GM18870 (cell line): Measurements from ENCODE around the gene BSN.

Experiments
- ATAC-seq: cut with Tn5 transposase; IDR thresholded peaks from one replicate; pipeline ENCODE4 v1.9.1; 2021; ENCODE audit warnings: moderate library complexity; ENCODE audit not compliant: unreplicated experiment

The BSN gene, protein sequence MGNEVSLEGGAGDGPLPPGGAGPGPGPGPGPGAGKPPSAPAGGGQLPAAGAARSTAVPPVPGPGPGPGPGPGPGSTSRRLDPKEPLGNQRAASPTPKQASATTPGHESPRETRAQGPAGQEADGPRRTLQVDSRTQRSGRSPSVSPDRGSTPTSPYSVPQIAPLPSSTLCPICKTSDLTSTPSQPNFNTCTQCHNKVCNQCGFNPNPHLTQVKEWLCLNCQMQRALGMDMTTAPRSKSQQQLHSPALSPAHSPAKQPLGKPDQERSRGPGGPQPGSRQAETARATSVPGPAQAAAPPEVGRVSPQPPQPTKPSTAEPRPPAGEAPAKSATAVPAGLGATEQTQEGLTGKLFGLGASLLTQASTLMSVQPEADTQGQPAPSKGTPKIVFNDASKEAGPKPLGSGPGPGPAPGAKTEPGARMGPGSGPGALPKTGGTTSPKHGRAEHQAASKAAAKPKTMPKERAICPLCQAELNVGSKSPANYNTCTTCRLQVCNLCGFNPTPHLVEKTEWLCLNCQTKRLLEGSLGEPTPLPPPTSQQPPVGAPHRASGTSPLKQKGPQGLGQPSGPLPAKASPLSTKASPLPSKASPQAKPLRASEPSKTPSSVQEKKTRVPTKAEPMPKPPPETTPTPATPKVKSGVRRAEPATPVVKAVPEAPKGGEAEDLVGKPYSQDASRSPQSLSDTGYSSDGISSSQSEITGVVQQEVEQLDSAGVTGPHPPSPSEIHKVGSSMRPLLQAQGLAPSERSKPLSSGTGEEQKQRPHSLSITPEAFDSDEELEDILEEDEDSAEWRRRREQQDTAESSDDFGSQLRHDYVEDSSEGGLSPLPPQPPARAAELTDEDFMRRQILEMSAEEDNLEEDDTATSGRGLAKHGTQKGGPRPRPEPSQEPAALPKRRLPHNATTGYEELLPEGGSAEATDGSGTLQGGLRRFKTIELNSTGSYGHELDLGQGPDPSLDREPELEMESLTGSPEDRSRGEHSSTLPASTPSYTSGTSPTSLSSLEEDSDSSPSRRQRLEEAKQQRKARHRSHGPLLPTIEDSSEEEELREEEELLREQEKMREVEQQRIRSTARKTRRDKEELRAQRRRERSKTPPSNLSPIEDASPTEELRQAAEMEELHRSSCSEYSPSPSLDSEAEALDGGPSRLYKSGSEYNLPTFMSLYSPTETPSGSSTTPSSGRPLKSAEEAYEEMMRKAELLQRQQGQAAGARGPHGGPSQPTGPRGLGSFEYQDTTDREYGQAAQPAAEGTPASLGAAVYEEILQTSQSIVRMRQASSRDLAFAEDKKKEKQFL (N-terminal part only)

DNA sequence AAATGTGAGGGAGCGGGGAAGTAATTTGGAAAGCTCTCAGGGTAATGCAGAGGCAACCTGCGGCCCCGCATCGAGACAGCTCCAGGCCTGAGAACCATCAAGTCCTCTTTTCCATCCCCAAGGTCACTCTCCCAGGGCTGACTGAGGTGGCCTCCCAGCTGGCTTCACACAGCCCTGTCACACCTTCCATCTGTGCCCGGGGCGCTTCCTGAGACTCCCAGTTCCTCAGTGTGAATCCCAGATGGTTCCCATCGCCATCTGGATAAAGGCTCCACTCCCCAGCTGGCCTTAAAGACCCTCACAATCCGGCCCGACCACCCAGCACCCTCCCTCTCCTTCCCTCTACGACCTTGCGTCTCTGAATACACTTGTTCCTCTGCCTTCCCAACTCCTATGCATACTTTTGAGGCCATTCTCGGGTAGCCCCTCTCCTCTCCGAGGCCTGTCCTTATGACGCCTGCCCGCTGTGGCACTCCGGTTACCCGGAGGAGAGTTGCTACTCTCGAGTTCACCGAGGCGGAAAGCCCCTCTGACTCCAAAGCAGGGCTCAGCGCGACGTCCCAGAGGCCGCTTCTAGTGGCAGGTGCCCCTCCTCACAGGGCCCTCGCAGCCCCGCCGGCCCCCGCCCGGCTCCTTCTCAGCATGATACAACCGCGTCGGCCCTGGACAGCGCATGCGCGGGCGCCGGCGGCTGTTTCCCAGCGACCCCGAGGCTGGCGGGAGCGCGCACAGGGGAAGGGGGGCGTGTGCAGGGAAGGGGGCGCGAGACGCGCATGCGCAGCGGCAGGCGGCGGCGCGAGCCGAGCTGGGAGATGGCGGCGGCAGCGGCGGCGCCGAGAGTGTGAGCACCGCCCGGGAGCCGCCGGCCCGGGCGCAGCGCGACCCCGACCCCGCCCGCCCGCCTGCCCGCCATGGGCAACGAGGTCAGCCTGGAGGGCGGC, at the start of gene BSN:
BSN (plus strand) TSS at position 786 of the 941 bp plus-strand sequence; CDS start at position 912, 126 bp downstream.
- peak; percentile 56 for ATAC-seq

DNA sequence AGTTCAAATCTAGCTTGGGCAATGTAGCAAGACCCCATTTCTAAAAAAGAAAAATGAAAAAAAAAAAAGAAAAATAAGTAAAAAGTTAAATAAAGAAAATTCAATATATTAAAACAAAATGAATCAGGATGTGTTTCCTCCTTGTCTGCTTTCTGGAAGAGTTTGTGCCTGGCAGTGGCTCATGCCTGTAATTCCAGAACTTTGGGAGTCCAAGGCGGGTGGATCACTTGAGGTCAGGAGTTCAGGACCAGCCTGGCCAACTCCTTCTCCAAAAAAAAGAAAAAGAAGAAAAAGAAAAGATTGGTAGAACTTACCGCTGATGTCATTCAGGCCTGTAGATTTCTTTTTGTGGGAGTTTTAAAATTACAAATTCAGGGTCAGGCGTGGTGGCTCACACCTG, 47.4 kb upstream of the BSN start:
- no peak for ATAC-seq

DNA sequence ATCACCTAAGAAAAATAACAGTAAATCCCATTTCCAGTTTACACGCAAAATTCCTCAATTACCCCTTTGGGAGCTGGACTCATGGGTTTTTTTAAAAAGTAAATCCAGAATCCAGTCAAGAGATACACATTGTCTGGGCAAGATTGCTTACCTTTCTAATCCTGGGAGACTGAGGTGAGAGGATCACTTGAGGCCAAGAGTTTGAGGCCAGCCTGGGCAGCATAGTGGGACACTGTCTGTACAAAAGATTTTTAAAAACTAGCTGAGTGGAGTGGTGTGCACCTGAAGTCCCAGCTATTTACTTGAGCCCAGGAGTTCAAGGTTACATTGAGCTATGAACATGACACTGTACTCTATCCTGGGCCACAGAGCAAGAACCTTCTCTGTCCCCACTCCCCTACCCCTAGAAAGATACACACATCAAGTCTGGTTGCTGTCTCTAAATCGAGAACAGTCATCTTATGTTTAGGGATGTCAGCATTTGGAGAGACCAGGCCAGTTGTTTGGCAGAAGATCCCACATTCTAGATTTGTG, 45.2 kb upstream of the BSN start:
- no peak for ATAC-seq

DNA sequence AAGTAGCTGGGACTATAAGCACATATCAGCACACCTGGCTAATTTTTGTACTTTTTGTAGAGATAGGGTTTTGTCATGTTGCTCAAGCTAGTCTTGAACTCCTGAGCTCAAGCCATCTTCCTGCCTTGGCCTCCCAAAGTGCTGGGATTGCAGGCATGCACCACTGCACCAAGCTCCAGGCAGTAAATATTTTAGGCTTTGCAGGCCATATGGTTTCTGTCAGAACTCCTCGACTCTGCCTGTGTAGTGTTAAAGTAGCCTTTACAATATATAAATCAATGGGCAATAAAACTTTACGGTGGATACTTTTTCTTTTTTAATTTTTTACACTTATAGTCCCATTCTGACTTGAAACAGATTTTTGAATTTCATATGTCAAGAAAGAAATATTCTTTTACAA, 42.6 kb upstream of the BSN start:
- no peak for ATAC-seq

DNA sequence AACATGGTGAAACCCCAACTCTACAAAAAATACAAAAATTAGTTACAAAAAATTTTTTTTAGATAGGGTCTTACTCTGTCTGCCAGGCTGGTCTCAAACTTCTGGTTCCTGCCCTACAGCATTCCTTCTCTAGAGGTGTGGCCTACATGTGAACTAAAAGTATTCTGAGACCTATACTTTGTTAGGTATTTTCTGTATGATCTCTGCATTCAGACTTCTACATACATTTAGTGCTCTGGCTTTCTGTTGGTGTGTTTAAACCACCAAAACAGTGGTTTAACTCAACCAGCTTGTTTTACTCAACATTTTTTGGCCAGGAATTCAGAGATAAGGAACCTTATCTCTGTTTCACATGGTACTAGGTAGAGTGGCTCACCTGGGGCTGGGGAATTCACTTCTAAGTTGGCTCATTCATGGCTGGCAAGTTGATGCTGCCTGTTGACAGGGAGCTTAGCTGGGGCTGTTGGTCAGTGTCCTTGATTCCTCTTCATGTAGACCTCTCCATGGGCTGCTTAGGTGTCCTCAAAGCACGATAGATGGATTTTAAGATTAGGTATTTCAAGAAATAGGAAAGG, 41.4 kb upstream of the BSN start:
- ATAC-seq, result no peak

DNA sequence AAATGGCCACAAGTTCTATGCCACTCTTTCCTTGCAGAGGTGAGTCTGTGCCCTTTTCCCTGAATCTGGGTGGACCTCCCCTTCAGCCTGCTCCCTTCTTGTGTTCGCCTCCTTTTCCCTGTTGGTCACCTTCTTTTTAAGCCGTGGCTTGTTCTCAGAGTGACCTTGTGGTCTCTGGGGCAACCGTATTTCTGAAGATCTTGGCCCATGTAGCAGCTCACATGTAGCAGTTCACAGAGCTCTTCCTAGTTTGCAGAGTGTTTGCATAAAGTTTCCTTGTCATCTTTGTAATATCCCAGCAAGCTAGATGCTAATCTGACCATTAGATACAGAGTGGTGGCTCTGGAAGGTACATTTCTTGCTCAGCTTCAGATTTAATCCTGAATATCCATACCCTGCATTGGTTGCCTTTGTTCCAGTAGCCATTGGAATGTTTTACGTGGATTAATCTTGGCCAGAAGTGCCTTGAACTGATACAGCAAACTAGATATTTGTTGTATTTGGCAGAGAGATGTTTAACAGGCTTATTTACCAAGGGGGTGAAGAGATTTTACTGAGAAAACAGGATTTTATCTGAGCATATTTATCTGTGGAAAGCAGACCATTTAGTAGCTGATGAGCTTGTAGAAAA, 40.7 kb upstream of the BSN start:
- no peak for ATAC-seq

DNA sequence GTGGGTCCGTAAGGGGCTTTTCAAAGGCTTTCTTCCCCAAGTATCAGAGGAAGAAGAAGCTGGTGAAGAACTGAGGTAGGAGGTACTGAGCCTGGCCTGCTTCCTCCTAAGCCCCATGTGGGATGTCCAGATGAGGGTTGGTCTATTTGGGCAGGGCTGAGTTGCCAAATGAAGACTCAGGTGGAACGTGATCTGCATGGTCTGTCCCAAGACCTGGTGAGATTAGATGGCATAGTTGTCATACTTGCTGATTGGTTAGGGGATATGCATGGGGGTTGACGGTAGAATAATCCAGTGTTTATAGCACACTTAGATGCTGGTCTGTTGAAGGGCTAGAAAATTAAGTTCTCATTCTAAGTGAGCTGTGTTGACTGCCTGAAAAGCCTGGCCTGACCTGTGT, 36.3 kb upstream of the BSN start:
- no peak for ATAC-seq

DNA sequence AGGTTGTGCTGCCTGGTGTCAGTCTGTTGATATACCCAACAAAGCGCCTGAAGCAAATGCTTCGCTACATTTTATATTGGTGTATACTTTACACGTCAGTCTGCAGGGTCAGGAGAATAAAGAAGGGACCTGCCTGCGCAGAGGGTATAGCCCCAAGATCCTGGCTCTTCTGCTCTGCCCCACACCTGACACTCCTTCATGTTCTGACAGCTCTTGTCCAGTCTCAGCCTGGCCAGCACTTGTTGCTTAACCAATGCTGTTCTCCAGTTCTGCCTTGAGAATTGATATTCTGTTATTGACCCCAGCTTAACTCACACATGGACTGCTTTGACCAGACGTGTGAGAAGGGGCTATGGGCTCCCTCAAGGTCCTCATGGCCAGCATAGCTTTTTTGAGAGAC, 35.8 kb upstream of the BSN start:
- no peak for ATAC-seq

DNA sequence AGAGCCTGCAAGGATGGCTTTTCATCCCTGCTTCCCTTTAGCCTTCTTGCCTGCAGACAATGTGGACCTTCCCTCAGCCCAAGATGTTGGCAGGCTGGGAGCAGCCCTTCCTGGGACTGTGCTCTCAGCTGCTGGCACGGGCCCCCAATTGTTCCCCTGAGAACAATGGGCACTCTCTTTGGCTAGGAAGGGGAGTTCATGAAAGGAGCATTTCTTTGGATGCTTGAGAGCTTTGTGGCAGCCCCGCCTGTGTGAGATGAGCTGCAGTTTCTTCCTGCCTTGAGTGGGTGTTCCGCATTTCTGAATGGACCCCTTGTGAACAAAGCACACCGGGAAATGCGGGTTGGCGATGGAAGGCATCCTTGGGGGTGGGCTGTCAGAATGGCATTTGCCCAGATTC, 35.0 kb upstream of the BSN start:
- ATAC-seq, result no peak

DNA sequence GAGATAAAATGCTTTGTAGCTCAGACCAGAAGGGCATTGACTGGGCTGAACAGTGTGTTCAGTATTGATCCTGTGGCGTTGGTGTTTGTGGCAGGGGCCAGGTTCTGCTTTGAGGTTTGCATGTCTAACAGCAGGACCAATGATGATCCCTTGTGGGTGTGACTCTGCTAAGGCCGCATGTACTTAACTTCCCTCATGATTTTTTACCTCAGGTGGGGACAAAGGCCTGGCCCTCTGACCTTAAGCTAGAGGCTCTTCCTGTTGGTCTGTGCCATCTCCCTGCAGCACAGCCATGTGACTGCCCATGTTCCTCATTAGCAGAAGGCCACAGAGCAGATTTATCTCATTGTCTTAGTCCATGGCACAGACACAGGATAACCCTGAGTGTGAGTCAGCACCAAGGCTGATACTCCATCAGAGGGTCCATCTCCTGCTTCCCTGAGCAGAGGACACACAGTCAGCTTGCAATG, 34.3 kb upstream of the BSN start:
- ATAC-seq, result no peak

DNA sequence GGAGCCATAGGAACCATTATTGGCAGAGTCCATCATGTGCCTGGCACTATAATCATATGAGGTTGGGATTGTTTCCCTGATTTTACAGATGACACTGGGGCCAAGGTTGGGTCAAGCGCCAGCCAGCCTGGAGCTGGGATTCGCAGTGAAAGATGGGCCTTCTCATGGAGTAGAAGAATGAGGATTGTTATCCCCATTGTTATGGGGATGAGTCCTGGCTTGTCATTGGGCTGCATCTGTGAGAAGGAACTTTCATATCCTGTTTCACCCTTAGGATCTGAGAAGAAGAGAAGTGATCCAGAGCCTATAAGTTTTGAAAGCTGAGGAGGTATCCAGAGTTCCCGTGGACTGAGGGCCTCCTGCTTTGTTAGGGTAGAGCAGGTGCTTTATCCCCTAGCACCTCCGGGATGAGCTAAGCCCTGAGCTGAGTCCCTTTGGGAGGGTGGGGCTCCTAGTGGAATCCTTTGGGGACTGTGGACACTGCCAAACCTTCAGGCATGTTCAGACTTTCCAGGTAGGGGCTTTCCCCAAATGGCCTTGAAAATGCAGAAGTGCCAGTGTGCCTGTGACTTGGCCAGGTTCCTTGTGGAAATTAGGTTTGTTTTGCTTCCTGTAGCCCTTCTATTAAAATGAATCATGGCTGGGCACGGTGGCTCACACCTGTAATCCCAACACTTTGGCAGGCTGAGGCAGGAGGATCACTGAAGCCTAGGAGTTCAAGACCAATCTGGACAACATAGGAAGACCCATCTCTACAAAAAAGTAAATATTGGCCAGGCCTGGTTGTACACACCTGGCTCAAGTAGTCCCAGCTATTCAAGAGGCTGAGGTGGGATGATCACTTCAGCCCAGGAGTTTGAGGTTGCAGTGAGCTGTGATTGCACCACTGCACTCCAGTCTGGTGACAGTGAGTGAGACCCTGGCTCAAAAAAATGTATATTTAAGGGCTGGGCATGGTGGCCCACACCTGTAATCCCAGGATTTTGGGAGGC, 30.2 kb upstream of the BSN start:
- ATAC-seq, result no peak

DNA sequence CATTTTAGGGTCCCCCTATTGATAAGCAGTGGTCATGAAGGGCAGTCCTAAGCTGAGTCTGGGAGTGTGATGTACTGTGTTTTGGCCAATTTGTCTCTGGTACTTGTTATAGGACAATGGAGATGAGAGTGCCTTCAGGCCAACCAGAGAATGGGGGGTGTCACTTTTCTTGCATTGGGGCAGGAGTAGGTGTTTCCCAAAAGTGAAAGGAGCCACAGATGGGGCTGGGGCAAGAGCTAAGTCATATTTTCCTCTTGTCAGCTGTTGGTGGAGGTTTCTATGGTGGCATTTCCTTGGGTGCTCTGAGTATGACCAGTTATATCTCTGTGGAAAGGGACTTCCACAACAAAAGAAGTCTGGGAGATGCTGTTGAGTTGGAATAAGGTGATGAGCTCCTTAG, 24.7 kb upstream of the BSN start:
- ATAC-seq, result no peak

DNA sequence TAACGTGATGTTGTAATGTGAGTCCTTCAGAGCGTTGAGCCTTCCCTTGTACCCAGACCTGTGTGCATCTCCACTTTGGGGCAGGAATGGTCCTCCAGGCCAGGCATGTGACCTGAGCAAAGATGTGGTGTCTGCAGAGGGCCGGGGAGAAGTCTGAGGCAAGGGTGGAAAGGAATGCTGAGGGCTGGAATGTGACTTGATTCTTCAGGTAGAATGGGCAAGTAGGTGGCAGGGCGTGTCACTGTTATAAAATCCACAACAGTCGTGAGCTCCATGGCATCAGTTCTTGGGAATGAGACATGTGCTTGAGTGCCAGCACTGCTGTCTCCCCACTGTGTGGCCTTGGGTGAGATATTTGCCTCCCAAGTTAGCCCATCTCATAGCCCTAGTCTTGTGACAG, 24.0 kb upstream of the BSN start:
- ATAC-seq, result no peak

DNA sequence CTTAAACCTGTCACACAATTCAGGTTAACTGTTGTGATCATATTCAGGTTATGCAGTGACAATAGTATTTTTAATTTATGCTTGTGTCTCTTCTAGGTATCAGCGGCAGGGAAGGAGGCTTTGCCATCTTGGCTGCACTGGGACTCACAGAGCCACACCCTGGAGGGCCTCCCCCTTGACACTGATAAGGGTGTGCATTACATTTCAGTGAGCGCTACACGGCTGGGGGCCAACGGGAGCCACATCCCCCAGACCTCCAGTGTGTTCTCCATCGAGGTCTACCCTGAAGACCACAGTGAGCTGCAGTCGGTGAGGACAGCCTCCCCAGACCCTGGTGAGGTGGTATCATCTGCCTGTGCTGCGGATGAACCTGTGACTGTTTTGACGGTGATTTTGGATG, 23.6 kb upstream of the BSN start:
- no peak for ATAC-seq

DNA sequence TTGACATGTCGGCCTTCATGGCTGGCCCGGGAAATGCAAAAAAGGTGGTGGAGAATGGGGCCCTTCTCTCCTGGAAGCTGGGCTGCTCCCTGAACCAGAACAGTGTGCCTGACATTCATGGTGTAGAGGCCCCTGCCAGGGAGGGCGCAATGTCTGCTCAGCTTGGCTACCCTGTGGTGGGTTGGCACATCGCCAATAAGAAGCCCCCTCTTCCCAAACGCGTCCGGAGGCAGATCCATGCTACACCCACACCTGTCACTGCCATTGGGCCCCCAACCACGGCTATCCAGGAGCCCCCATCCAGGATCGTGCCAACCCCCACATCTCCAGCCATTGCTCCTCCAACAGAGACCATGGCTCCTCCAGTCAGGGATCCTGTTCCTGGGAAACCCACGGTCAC, 23.1 kb upstream of the BSN start:
- no peak for ATAC-seq

DNA sequence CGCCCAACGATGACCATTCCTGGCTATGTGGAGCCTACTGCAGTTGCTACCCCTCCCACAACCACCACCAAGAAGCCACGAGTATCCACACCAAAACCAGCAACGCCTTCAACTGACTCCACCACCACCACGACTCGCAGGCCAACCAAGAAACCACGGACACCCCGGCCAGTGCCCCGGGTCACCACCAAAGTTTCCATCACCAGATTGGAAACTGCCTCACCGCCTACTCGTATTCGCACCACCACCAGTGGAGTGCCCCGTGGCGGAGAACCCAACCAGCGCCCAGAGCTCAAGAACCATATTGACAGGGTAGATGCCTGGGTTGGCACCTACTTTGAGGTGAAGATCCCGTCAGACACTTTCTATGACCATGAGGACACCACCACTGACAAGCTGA, 22.6 kb upstream of the BSN start:
- ATAC-seq, result no peak

DNA sequence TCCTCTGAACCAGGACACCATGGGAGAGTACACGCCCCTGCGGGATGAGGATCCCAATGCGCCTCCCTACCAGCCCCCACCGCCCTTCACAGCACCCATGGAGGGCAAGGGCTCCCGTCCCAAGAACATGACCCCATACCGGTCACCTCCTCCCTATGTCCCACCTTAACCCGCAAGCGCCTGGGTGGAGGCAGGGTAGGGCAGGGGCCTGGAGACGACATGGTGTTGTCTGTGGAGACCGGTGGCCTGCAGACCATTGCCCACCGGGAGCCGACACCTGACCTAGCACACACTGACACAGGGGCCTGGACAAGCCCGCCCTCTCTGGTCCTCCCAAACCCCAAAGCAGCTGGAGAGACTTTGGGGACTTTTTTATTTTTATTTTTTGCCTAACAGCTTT, 21.2 kb upstream of the BSN start:
- ATAC-seq, result no peak
